ENCODE data around the gene MOV10L1. TPM values are rescaled to one million over a fixed set of nuclear protein-coding genes. Genes with fewer than 3 reads are reported as not detected.

The MOV10L1 gene
- total RNA-seq, 4 donors from 2014 or later: 0.67 TPM; not detected in 3

- H3K36me3 ChIP-seq: no peaks in the 10 kb centered on the region
- H3K4me1 ChIP-seq: peaks cover 0 to 14% (median 4%) of the 10 kb centered on the region in 4 donors
- peaks cover 0 to 18% of the 10 kb centered on the region in 2 donors for H3K27me3 ChIP-seq
- no peaks in the 10 kb centered on the region for H3K9me3 ChIP-seq
- H3K4me3 ChIP-seq: no peak overlapping the region
- TF ChIP-seq CTCF (IDR thresholded peaks at IDR 0.05) (no peak), POLR2A (IDR thresholded peaks at IDR 0.05) (no peak)
- no peak for DNase-seq
- H3K27ac ChIP-seq: no peak overlapping the region
These were observed 84.2 kb downstream of the MOV10L1 start for GRCh38 chr22:50173983-50174355.

- H3K4me3 ChIP-seq: no peak overlapping the region
- TF ChIP-seq CTCF (IDR thresholded peaks at IDR 0.05) (no peak), POLR2A (IDR thresholded peaks at IDR 0.05) (no peak)
- H3K36me3 ChIP-seq: no peaks in the 10 kb centered on the region
- H3K4me1 ChIP-seq: peaks cover 0 to 11% (median 2%) of the 10 kb centered on the region in 4 donors
- no peak for DNase-seq
- H3K27ac ChIP-seq: no peak overlapping the region
- peaks cover 0 to 14% of the 10 kb centered on the region in 2 donors for H3K27me3 ChIP-seq
- no peaks in the 10 kb centered on the region for H3K9me3 ChIP-seq
These were observed 84.8 kb downstream of the MOV10L1 start for GRCh38 chr22:50174382-50175190.

GRCh38 chr22:50175191-50175461 is 85.3 kb downstream of the MOV10L1 start:
- no peak for DNase-seq
- Histone ChIP-seq H3K27me3 (peaks cover 0 to 9% of the 10 kb centered on the region in 2 donors), H3K4me1 (peaks cover 0 to 6% (median 0%) of the 10 kb centered on the region in 4 donors), H3K4me3 (no peak overlapping the region), H3K27ac (no peak overlapping the region), H3K9me3 (no peaks in the 10 kb centered on the region), H3K36me3 (no peaks in the 10 kb centered on the region)
- TF ChIP-seq POLR2A (IDR thresholded peaks at IDR 0.05): no peak

GRCh38 chr22:50175921-50176849 is 86.4 kb downstream of the MOV10L1 start:
- no peaks in the 10 kb centered on the region for H3K4me1 ChIP-seq
- no peak for TF ChIP-seq POLR2A (IDR thresholded peaks at IDR 0.05)
- H3K27ac ChIP-seq: no peak overlapping the region
- H3K4me3 ChIP-seq: no peak overlapping the region
- no peaks in the 10 kb centered on the region for H3K9me3 ChIP-seq
- H3K36me3 ChIP-seq: no peaks in the 10 kb centered on the region
- no peak for DNase-seq
- peaks cover 0 to 4% of the 10 kb centered on the region in 2 donors for H3K27me3 ChIP-seq

GRCh38 chr22:50176850-50177536 is 87.2 kb downstream of the MOV10L1 start:
- Histone ChIP-seq H3K4me1 (no peaks in the 10 kb centered on the region), H3K27ac (no peak overlapping the region), H3K36me3 (no peaks in the 10 kb centered on the region), H3K9me3 (no peaks in the 10 kb centered on the region), H3K27me3 (no peaks in the 10 kb centered on the region), H3K4me3 (no peak overlapping the region)
- no peak for DNase-seq
- TF ChIP-seq CTCF (IDR thresholded peaks at IDR 0.05) (no peak), POLR2A (IDR thresholded peaks at IDR 0.05) (no peak)

GRCh38 chr22:50177537-50178470 is 88.0 kb downstream of the MOV10L1 start:
- Histone ChIP-seq H3K36me3 (no peaks in the 10 kb centered on the region), H3K4me3 (no peak overlapping the region), H3K4me1 (no peaks in the 10 kb centered on the region), H3K27me3 (no peaks in the 10 kb centered on the region), H3K27ac (no peak overlapping the region), H3K9me3 (no peaks in the 10 kb centered on the region)
- TF ChIP-seq CTCF (IDR thresholded peaks at IDR 0.05): no peak
- DNase-seq: no peak

Data from Peyer's patch (tissue), 4 donors.